Aorta (tissue), 5 donors: ENCODE results near the gene SIPA1L3. TPM values are rescaled to one million over a fixed set of nuclear protein-coding genes. Genes with fewer than 3 reads are reported as not detected.

ENCODE experiments used
- ATAC-seq: fragments of 200-7000 bp; cut with Tn5 transposase; one replicate; pipeline ENCODE4 v1.9.1; 2022; ENCODE audit warnings: moderate library complexity; ENCODE audit not compliant: low FRiP score
- DNase-seq, 2 donors: peaks; one replicate each; pipeline ENCODE4 v3.0.0-alpha.2; 2020
- H3K27ac ChIP-seq, 2 donors: one replicate each; pipeline ENCODE4 v1.5.1; 2013; ENCODE audit warnings: low read length in 2 of 2, mild to moderate bottlenecking in 2 of 2, moderate library complexity in 2 of 2, control low read depth in 1 of 2, inconsistent platforms in 1 of 2, low read depth in 1 of 2
- H3K27me3 ChIP-seq, 2 donors: one replicate each; pipeline ENCODE4 v1.6.1; 2013; ENCODE audit warnings: control low read depth in 1 of 2, low read length in 1 of 2, mild to moderate bottlenecking in 1 of 2, moderate library complexity in 1 of 2; ENCODE audit not compliant: insufficient read depth in 2 of 2, control insufficient read depth in 1 of 2
- H3K36me3 ChIP-seq, 2 donors: one replicate each; pipeline ENCODE4 v1.6.1; 2013; ENCODE audit warnings: control low read depth in 1 of 2, low read length in 1 of 2, mild to moderate bottlenecking in 1 of 2; ENCODE audit not compliant: insufficient read depth in 2 of 2, control insufficient read depth in 1 of 2
- H3K4me1 ChIP-seq, 2 donors: one replicate each; pipeline ENCODE4 v1.6.1; 2013; ENCODE audit warnings: low read length in 2 of 2, control low read depth in 1 of 2, mild to moderate bottlenecking in 1 of 2, moderate library complexity in 1 of 2; ENCODE audit not compliant: insufficient read depth in 2 of 2, control insufficient read depth in 1 of 2
- H3K4me3 ChIP-seq, 2 donors: one replicate each; pipeline ENCODE4 v1.5.1; 2013; ENCODE audit warnings: low read length in 2 of 2, control low read depth in 1 of 2, mild to moderate bottlenecking in 1 of 2
- H3K9me3 ChIP-seq: one replicate; pipeline ENCODE4 v1.6.1; 2013; ENCODE audit warnings: mild to moderate bottlenecking, low read length; ENCODE audit not compliant: control insufficient read depth
- WGBS, 2 donors: extraction: QIAGEN DNeasy Blood & Tissue Kit; methylation state at CpG; one replicate each; pipeline ENCODE4 v1.1.7; 2013; 5-methylcytosine and 5-hydroxymethylcytosine counted together
- intact Hi-C, 2 donors: fragments of 100-400 bp; cut with DNase I; formaldehyde crosslinking; loops; one replicate each; pipeline versions ENCODE4 v1.14.2 to v1.15.0; 2022
- polyA plus RNA-seq, 2 donors: library from polyadenylated mRNA; stranded (reverse); fragments of 200-250 nt; gene quantifications; one replicate each; pipeline ENCODE4 v1.2.3, GENCODE V29; 2013
- total RNA-seq, 2 donors: library from RNA; stranded (reverse); fragmentation: NEBNext Ultra II Directional; extraction: Animal tissue kit (Norgen Biotek cat#: 25700); gene quantifications; one replicate each; pipeline ENCODE4 v1.2.1, GENCODE V29; 2021
- donor health status: healthy with polysubstance abuse.
- donor health status: Bipolar disorder and iron deficiency.
- donor health status: DM: no; HTN: no; CAD: no.
- donor health status: DM: no; HTN: no; CAD: no.
- donor health status: DM: yes; HTN: yes; CAD: no.

SIPA1L3 gene
- total and polyA plus RNA-seq, 4 donors = 1.3 to 20.9 (median 11.2) TPM

DNA sequence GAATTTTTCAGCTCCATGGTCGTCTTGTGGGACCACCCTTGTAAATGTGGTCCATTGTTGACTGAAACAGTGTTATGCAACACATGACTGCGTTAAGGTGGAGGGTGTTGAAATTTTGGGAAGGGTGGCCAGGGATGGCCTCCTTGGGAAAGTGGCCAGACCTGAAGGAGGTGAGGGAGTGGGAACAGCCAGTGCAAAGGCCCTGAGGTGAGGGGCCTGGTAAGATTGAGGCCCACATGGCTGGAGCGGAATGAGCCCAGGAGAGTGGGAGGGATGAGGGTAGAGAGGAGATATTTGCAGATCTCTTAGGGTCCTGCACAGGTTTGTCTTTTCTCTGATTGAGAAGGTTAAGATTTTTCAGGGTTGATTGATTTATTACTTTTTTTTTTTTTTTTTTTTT, 18.2 kb downstream of the SIPA1L3 start:
- no peaks in the 10 kb centered on the region for H3K27me3 ChIP-seq
- no peak overlapping the region for H3K27ac ChIP-seq
- intact Hi-C loops = no loop called here
- peaks cover 0 to 2% of the 10 kb centered on the region in 2 donors for H3K36me3 ChIP-seq
- no peaks in the 10 kb centered on the region for H3K9me3 ChIP-seq
- WGBS, 2 donors = 93 to 95% methylated on average over 3 of the region's 3 CpGs
- ATAC-seq (no peak), DNase-seq (no peak)
- no peaks in the 10 kb centered on the region for H3K4me1 ChIP-seq
- no peak overlapping the region for H3K4me3 ChIP-seq

DNA sequence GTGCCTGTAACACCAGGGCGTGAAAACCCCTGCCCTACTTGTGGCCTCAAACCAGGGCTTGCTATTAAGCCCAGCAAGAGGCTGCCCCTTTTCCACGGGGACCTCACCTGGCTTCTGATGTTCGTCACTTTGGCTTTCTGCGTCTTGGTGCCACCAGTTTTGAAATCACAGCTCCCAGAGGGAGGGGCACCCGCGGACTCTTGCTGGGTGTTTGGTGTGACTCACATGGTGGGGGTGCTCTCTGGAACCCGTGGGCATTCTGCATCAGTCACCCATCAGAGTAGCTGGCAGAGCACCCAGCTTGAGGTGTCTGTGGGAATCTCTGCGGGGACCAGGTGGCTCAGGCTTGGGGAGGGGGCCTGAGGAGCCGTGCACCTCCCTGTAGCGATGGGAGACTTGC, 19.2 kb downstream of the SIPA1L3 start:
- Histone ChIP-seq H3K4me1 (no peaks in the 10 kb centered on the region), H3K9me3 (no peaks in the 10 kb centered on the region), H3K27me3 (no peaks in the 10 kb centered on the region), H3K4me3 (no peak overlapping the region), H3K27ac (no peak overlapping the region), H3K36me3 (no peaks in the 10 kb centered on the region)
- intact Hi-C loops = no loop called here
- ATAC-seq (no peak), DNase-seq (no peak)
- WGBS, 2 donors = 83 to 88% methylated on average over 10 of the region's 10 CpGs

DNA sequence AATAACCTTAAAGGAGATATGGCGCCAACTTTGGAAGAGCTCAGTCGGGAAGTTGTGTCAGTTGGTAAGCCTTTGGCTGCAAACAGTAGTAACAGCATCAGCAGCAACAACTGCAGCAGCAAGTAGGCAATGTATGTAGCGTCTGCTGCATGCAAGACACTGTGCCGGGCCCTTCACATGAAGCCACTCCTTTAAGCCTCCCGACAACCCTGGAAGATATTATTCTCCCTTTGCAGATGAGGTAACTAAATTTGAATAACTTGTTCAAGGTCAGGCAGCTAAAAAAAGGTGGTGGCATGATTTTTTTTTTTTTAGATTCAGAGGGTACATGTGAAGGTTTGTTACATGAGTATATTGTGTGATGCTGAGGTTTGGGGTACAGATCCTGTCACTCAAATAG, 19.7 kb downstream of the SIPA1L3 start:
- Histone ChIP-seq H3K9me3 (no peaks in the 10 kb centered on the region), H3K27ac (no peak overlapping the region), H3K4me1 (no peaks in the 10 kb centered on the region), H3K36me3 (no peaks in the 10 kb centered on the region), H3K4me3 (no peak overlapping the region), H3K27me3 (no peaks in the 10 kb centered on the region)
- DNase-seq (no peak), ATAC-seq (no peak)
- WGBS, 2 donors = 94 to 95% methylated on average over 5 of the region's 5 CpGs
- intact Hi-C loops = no loop called here

DNA sequence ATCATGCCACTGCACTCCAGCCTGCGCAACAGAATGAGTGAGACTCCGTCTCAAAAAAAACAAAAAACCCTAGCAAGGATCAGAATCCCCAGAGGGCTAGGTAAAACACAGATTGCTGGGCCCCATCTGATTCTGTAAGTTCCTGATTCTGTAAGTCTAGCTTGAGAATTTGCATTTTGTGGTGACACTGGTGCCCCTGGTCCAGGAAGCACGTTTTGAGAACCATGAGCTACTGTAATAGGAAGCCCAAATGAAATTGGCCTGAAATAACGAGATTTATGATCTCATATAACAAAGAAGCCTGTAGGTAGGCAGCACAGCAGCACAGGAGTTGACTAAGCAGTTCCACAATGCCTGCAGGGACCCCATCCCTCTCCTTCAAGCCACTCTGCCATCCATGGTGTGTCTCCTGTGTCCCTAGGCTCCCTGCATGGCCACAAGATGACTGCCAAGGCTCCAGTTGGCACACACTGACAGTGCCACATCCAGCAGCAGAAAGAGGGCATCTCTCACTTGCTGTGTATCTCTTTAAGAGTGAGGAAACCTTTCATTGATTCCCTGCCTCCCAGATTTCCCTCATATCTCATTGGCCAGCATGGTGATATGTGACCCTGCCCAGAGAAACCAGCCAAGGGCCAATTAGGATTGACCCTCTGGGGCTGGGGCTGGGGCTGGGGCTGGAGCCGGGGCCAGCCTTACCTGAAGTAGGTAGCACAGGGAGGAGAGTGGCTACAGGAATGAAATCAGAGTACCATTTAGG, 21.7 kb downstream of the SIPA1L3 start:
- H3K4me1 ChIP-seq = no peaks in the 10 kb centered on the region
- H3K4me3 ChIP-seq = no peak overlapping the region
- H3K27me3 ChIP-seq = no peaks in the 10 kb centered on the region
- no peaks in the 10 kb centered on the region for H3K36me3 ChIP-seq
- ATAC-seq (no peak), DNase-seq (no peak)
- intact Hi-C loops = no loop called here
- H3K27ac ChIP-seq = no peak overlapping the region
- no peaks in the 10 kb centered on the region for H3K9me3 ChIP-seq
- 92 to 94% methylated on average over 5 of the region's 5 CpGs for WGBS, 2 donors

DNA sequence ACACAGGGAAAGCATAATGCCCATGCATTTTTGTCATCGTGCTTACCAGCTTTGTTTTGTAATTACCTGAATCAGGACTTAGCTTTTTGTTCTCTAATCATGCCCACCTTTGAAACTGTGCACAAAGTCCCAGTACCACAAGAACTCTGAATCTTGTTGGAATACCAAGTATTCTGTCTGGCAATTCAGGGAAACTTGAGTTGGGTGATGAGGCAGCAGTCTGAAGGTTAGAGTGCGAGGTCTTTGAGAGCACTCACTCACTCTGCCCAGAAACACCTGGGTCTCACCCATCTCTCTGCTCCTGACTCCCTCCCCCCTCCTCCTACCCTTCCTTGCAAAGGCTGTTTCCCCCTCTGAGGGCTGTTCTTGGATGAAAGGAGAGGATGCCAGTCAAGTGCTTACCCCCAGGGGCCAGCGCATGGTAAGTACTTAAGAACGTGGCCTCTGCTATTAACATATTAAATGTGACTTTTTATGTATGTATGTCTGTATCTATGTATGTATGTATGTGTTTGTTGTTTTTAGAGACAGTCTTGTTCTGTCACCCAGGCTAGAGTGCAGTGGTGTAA, 22.4 kb downstream of the SIPA1L3 start:
- Histone ChIP-seq H3K36me3 (no peaks in the 10 kb centered on the region), H3K27me3 (no peaks in the 10 kb centered on the region), H3K4me1 (no peaks in the 10 kb centered on the region), H3K9me3 (no peaks in the 10 kb centered on the region), H3K27ac (no peak overlapping the region), H3K4me3 (no peak overlapping the region)
- DNase-seq = no peak
- intact Hi-C loops = no loop called here
- 96% methylated on average over 4 of the region's 4 CpGs for WGBS, 2 donors
- ATAC-seq = no peak

DNA sequence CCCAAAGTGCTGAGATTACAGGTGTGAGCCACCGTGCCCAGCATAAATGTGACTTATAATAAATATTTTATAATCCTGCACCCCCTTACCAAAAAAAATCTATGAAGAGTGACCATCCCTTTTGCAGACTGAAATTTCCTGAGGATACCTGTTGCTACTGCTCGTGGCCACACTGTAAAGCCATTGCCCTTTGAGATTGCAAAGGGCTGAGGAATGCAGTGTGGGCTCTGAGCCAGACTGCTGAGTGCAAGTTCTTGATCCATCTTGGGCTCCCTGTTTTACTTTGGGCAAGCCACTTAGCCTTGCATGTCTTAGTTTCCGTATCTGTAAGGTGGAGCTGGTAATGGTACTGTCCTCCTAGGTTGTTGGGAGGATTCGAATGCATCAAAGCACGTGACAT, 23.4 kb downstream of the SIPA1L3 start:
- Histone ChIP-seq H3K9me3 (no peaks in the 10 kb centered on the region), H3K4me3 (no peak overlapping the region), H3K27me3 (no peaks in the 10 kb centered on the region), H3K27ac (no peak overlapping the region), H3K4me1 (no peaks in the 10 kb centered on the region), H3K36me3 (no peaks in the 10 kb centered on the region)
- no peak for ATAC-seq
- WGBS, 2 donors = 94 to 95% methylated on average over 5 of the region's 5 CpGs
- intact Hi-C loops = no loop called here
- DNase-seq = no peak

DNA sequence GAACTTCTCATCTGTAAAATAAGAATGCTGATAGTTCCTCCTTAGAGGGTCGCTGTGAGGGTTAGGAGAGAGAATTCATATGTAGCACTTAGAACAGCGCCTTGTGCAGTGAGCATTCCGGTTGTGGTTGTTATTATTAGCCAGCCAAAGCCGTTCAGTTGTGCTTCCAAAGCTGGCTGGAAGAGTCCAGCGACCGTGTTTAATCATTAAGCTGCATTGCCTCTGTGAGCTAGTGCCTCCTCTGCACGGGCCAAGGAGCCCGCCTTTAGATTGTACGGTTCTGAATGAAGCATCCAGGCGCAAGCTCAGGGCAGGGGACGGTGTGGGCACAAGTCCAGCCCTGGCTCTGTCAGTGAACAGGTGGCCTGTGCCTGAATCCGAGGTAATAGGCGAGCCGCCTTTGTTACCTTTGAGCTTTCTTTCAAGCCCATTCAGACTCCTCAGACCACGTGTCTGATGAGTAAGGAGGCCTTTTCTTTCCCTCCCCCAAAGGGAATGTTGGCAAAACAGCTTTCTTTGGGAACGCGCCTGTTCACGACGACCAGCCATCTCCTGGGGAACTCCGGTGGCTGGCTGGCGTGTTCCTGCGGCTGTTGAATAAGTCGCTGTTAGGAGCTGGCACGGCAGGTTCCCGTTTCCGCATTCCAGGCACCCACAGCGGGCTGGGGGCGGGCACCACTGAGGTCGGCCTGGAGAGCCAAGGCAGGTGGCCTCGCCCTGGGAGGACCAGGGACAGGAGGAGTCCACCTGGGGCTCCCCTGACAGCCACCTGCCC, 25.1 kb downstream of the SIPA1L3 start:
- H3K4me3 ChIP-seq = peak overlapping the region in 1 of 2 donors; percentile 6
- no peaks in the 10 kb centered on the region for H3K9me3 ChIP-seq
- H3K27ac ChIP-seq = no peak overlapping the region
- DNase-seq (peak; percentile 77 to 84), ATAC-seq (peak; percentile 70)
- H3K36me3 ChIP-seq = no peaks in the 10 kb centered on the region
- no peaks in the 10 kb centered on the region for H3K4me1 ChIP-seq
- H3K27me3 ChIP-seq = no peaks in the 10 kb centered on the region
- 3% methylated on average over 30 of the region's 30 CpGs for WGBS, 2 donors
- intact Hi-C loops = no loop called here

DNA sequence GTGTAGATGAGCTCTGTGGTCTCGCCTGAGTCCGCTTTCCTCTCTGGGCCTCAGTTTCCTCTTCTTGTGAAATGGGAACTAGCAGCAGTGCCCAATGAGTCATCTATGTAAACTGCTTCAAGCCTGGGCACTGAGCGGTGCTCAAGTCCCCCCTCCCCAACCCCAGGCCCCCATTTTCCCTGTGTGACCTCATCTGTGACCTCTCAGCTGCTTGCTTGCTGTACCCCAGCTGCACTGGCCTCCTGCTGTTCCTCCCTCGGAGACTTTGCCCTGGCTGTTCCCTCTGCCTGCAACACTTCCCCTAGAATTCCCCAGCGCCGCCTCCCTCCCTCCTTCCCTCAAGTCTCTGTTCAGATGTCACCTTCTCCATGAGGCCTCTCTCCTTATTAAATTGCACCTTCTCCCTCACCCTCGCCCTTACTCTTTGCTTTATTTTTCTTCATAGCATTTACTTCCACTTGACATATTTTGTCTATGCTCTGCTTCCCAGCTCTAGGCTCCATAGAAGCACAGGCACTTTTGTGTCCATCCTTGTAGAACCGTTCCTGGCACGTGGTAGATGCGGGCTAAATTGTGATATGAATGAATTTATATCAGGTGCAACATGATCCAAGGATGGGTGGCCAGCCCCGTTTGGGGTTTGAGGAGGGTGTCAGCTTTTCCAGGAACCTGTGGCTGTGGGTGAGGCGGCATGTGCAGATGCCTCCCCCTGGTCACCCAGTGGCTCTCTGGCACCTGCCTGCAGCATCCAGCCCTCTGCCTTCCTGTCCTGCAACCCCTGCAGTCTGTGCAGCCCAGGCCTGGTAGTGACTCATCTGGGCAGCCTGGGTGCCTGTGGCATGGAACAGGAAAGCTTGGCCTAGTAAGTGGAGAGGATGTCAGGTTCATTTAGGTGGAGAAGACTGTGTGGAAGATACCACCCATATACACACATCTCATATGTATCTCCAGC, 26.3 kb downstream of the SIPA1L3 start:
- intact Hi-C loops = no loop called here
- no peak overlapping the region for H3K27ac ChIP-seq
- H3K27me3 ChIP-seq = no peaks in the 10 kb centered on the region
- no peak overlapping the region for H3K4me3 ChIP-seq
- H3K9me3 ChIP-seq = no peaks in the 10 kb centered on the region
- ATAC-seq (no peak), DNase-seq (peak in 1 of 2 donors; percentile 50)
- H3K4me1 ChIP-seq = no peaks in the 10 kb centered on the region
- 91% methylated on average over 12 of the region's 12 CpGs for WGBS, 2 donors
- no peaks in the 10 kb centered on the region for H3K36me3 ChIP-seq
